Fibroblast of lung (primary cell): ENCODE results near the gene SPG21. TPM values are rescaled to one million over a fixed set of nuclear protein-coding genes. Genes with fewer than 3 reads are reported as not detected.

Experiments used
- DNase-seq, 2 donors: peaks; one replicate each; pipeline versions ENCODE4 v3.0.0 to v3.0.0-alpha.2; 2010; ENCODE audit warnings: low read depth in 2 of 2
- H2AFZ ChIP-seq: 2 replicates; pipeline ENCODE4 v1.5.1; 2012; ENCODE audit warnings: low read length, control low read depth, inconsistent platforms
- H3K27ac ChIP-seq: 2 replicates; pipeline ENCODE4 v1.5.1; 2011; ENCODE audit warnings: low read length, control low read depth; ENCODE audit not compliant: insufficient read depth
- H3K27me3 ChIP-seq: 2 replicates; pipeline ENCODE4 v1.5.1; 2011; ENCODE audit warnings: mild to moderate bottlenecking, low read length; ENCODE audit not compliant: control insufficient read depth, insufficient read depth
- H3K36me3 ChIP-seq: 2 replicates; pipeline ENCODE4 v1.5.1; 2011; ENCODE audit warnings: low read length; ENCODE audit not compliant: control insufficient read depth, insufficient read depth
- H3K4me1 ChIP-seq: 2 replicates; pipeline ENCODE4 v1.5.1; 2011; ENCODE audit warnings: low read length; ENCODE audit not compliant: control insufficient read depth, insufficient read depth; ENCODE audit errors: extremely low read depth
- H3K4me2 ChIP-seq: 2 replicates; pipeline ENCODE4 v1.5.1; 2011; ENCODE audit warnings: low read length, control low read depth; ENCODE audit not compliant: insufficient read depth; ENCODE audit errors: extremely low read depth
- H3K4me3 ChIP-seq, 4 experiments: fragments of 200-600 bp in 1 of 4; sonication (generic) in 1 of 4; replicated peaks in 1 of 4; 2 replicates each; pipeline ENCODE4 v1.5.1; 2011 to 2016; ENCODE audit warnings: low read length in 4 of 4, low read depth in 3 of 4, mild to moderate bottlenecking in 3 of 4, control low read depth in 2 of 4, inconsistent platforms in 1 of 4, mixed read lengths in 1 of 4; ENCODE audit not compliant: insufficient read depth in 1 of 4; ENCODE audit errors: control extremely low read depth in 1 of 4
- H3K79me2 ChIP-seq: 2 replicates; pipeline ENCODE4 v1.5.1; 2012; ENCODE audit warnings: mild to moderate bottlenecking, low read length, inconsistent platforms; ENCODE audit not compliant: control insufficient read depth, insufficient read depth
- H3K9ac ChIP-seq: 2 replicates; pipeline ENCODE4 v1.5.1; 2011; ENCODE audit warnings: mild to moderate bottlenecking, low read length, control low read depth; ENCODE audit not compliant: insufficient read depth
- H3K9me3 ChIP-seq: 2 replicates; pipeline ENCODE4 v1.5.1; 2012; ENCODE audit warnings: low read depth, low read length; ENCODE audit not compliant: control insufficient read depth, insufficient read depth
- H4K20me1 ChIP-seq: 2 replicates; pipeline ENCODE4 v1.5.1; 2011; ENCODE audit warnings: low read length; ENCODE audit not compliant: control insufficient read depth, insufficient read depth; ENCODE audit errors: extremely low read depth
- EZH2 ChIP-seq: IDR thresholded peaks from 2 replicates; pipeline ENCODE4 v1.5.1; 2012; ENCODE audit warnings: low read length, control low read depth, mild to moderate bottlenecking; ENCODE audit errors: missing control alignments
- polyA plus RNA-seq, 2 donors: library from polyadenylated mRNA; depleted of rRNA in 1 of 2; stranded (reverse) in 1 of 2; unstranded in 1 of 2; fragments of >200 nt; gene quantifications; 2 replicates each; pipeline ENCODE4 v1.2.1, GENCODE V29; 2011 to 2012; ENCODE audit warnings: missing spikeins in 1 of 2
- total RNA-seq: library from RNA; depleted of rRNA; stranded (reverse); fragments of >200 nt; gene quantifications from 2 replicates; pipeline ENCODE4 v1.2.1, GENCODE V29; 2014
- TF ChIP-seq, protein P1 (sequence below), 2 donors: IDR thresholded peaks in 1 of 2; conservative IDR thresholded peaks in 1 of 2; 1 replicate in 1 of 2; 2 replicates in 1 of 2; pipeline ENCODE4 v1.5.1; 2011 to 2012; ENCODE audit warnings: low read length in 2 of 2, control low read depth in 1 of 2, inconsistent platforms in 1 of 2, low read depth in 1 of 2, mild to moderate bottlenecking in 1 of 2

Gene SPG21
- total and polyA plus RNA-seq, 2 donors (not counting 1 experiment from before 2014, with no cell fraction given): 68.4 to 95.3 TPM

- no peak overlapping the region for H3K4me3 ChIP-seq
- DNase-seq: no peak
- no peaks in the 10 kb centered on the region for H3K27me3 ChIP-seq
- H3K4me2 ChIP-seq: no peak overlapping the region
- no peak overlapping the region for H3K27ac ChIP-seq
- TF ChIP-seq, protein P1, sequence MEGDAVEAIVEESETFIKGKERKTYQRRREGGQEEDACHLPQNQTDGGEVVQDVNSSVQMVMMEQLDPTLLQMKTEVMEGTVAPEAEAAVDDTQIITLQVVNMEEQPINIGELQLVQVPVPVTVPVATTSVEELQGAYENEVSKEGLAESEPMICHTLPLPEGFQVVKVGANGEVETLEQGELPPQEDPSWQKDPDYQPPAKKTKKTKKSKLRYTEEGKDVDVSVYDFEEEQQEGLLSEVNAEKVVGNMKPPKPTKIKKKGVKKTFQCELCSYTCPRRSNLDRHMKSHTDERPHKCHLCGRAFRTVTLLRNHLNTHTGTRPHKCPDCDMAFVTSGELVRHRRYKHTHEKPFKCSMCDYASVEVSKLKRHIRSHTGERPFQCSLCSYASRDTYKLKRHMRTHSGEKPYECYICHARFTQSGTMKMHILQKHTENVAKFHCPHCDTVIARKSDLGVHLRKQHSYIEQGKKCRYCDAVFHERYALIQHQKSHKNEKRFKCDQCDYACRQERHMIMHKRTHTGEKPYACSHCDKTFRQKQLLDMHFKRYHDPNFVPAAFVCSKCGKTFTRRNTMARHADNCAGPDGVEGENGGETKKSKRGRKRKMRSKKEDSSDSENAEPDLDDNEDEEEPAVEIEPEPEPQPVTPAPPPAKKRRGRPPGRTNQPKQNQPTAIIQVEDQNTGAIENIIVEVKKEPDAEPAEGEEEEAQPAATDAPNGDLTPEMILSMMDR (conservative IDR thresholded peaks at IDR 0.05 in 1 of 2, IDR thresholded peaks at IDR 0.05 in 1 of 2; ENCODE audit: low read depth in 1 of 2, low read length in 2 of 2): no peak
- no peak for TF ChIP-seq EZH2
- no peaks in the 10 kb centered on the region for H4K20me1 ChIP-seq
- no peak overlapping the region for H2AFZ ChIP-seq
- H3K9ac ChIP-seq: no peak overlapping the region
- no peaks in the 10 kb centered on the region for H3K36me3 ChIP-seq
- no peaks in the 10 kb centered on the region for H3K79me2 ChIP-seq
- H3K9me3 ChIP-seq: no peaks in the 10 kb centered on the region
- H3K4me1 ChIP-seq: peaks cover 2% of the 10 kb centered on the region
These were observed 58.3 kb downstream of the SPG21 start for GRCh38 chr15:64931381-64931780.

- no peaks in the 10 kb centered on the region for H3K27me3 ChIP-seq
- H3K79me2 ChIP-seq: no peaks in the 10 kb centered on the region
- H3K9me3 ChIP-seq: no peaks in the 10 kb centered on the region
- peak; percentile 62 to 74 for DNase-seq
- H3K4me1 ChIP-seq: peaks cover 2% of the 10 kb centered on the region
- no peak overlapping the region for H3K4me2 ChIP-seq
- H3K36me3 ChIP-seq: no peaks in the 10 kb centered on the region
- H3K27ac ChIP-seq: no peak overlapping the region
- no peaks in the 10 kb centered on the region for H4K20me1 ChIP-seq
- no peak overlapping the region for H3K9ac ChIP-seq
- H2AFZ ChIP-seq: no peak overlapping the region
- no peak for TF ChIP-seq EZH2
- TF ChIP-seq, protein P1 (conservative IDR thresholded peaks at IDR 0.05 in 1 of 2, IDR thresholded peaks at IDR 0.05 in 1 of 2; ENCODE audit: low read depth in 1 of 2, low read length in 2 of 2): no peak
- no peak overlapping the region for H3K4me3 ChIP-seq
These were observed 58.8 kb downstream of the SPG21 start for GRCh38 chr15:64930778-64931371.

GRCh38 chr15:64930019-64930652, 59.6 kb downstream of the SPG21 start:
- no peaks in the 10 kb centered on the region for H3K36me3 ChIP-seq
- H3K27ac ChIP-seq: no peak overlapping the region
- H3K79me2 ChIP-seq: no peaks in the 10 kb centered on the region
- no peaks in the 10 kb centered on the region for H3K27me3 ChIP-seq
- no peaks in the 10 kb centered on the region for H3K9me3 ChIP-seq
- DNase-seq: no peak
- H4K20me1 ChIP-seq: no peaks in the 10 kb centered on the region
- peaks cover 2% of the 10 kb centered on the region for H3K4me1 ChIP-seq
- H3K4me2 ChIP-seq: no peak overlapping the region
- TF ChIP-seq, protein P1 (conservative IDR thresholded peaks at IDR 0.05 in 1 of 2, IDR thresholded peaks at IDR 0.05 in 1 of 2; ENCODE audit: low read depth in 1 of 2, low read length in 2 of 2): no peak
- no peak for TF ChIP-seq EZH2
- H3K4me3 ChIP-seq: no peak overlapping the region
- H2AFZ ChIP-seq: no peak overlapping the region
- no peak overlapping the region for H3K9ac ChIP-seq
